NCI-H2227 (cell line): Measurements from ENCODE around the gene GAPT.
"Not testable (repeated sequence)": the region's sequence is repeated elsewhere in the genome, so short reads cannot be mapped to it uniquely, and the experiment has no call there.

ENCODE experiments used
- DNase-seq: peaks from one replicate; lab custom pipeline; 2025; ENCODE audit not compliant: unreplicated experiment; lab: John Stamatoyannopoulos, UW

The GAPT gene

DNA sequence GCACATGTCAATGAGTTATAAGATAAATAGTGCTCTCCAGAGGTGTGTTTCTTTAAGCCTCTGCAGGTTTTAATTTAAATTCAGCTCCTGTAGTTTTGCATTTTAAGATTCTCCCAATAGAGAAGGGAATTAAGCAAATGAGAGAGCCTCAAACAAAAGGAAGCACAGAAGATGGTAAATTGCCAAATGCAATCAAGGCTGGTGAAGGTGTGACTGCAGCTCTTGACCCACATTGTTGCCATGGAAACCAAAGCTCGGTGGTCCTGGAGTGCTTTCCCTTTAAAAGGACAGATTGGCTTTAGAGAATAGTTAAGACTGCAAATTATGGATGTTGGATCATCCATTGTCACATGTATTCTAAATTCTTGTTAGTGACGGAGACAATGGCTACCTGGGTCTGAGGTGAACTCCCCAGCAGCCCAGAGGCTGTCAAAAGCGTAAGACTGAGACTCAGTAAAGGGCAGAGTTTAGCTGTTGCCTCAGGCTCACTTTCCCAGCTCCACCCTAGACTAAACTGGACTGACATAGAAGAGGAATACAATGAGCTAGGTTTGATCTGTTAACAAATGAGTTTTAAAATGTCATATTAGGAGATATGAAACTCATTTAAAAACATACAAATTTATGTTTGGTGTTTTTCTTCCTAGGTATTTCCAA lies 12.3 kb downstream of the GAPT start:
- DNase-seq: peak; percentile 26

DNA sequence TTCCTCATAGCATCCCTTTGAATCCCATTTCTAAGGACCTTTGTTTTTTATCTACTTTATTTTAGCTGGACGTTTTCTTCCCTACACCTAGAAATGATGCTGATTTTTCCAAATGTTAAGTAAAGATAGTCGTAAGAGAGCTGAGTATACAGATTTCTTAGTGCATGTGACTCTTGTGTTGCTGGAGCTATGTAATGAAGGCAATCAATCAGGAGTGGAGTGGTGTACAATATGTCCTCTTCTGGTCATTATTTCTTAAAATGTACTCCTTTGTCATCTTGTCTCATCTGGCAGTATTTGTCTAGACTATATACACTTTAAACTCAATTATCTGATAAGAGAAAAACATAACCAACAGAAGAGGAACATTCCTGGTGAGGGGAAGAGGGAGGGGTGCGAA lies 13.5 kb downstream of the GAPT start:
- DNase-seq: no peak

- no peak for DNase-seq
These were observed 14.3 kb downstream of the GAPT start for GRCh38 chr5:58505502-58505901.

GRCh38 chr5:58505971-58506640 lies 14.9 kb downstream of the GAPT start:
- DNase-seq: no peak

DNA sequence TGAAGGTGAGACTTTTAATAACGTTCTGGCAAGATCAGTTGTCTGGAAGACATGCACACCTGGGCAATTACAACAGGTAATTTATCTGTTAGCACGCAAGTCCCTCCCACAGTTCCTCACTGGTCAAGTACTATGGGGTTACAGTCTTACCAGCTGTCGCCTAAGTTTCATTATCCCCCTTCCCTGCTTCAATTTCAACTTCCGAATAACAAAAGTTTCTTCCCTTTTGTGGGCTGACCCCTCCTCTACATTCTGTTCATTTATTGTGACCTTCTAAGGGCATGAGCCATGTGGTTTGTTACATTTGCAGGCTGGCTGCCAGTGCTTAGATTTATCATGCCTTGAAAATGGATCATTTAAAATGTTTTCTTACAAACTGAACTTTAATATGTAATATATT lies 16.5 kb downstream of the GAPT start:
- DNase-seq: no peak

GRCh38 chr5:58517198-58517597 lies 26.0 kb downstream of the GAPT start:
- DNase-seq: no peak

- DNase-seq: no peak
These were observed 32.7 kb downstream of the GAPT start for GRCh38 chr5:58523956-58524355.

GRCh38 chr5:58524571-58524970 lies 33.3 kb downstream of the GAPT start:
- DNase-seq: no peak

GRCh38 chr5:58530942-58531490 lies 39.8 kb downstream of the GAPT start:
- no peak for DNase-seq

DNA sequence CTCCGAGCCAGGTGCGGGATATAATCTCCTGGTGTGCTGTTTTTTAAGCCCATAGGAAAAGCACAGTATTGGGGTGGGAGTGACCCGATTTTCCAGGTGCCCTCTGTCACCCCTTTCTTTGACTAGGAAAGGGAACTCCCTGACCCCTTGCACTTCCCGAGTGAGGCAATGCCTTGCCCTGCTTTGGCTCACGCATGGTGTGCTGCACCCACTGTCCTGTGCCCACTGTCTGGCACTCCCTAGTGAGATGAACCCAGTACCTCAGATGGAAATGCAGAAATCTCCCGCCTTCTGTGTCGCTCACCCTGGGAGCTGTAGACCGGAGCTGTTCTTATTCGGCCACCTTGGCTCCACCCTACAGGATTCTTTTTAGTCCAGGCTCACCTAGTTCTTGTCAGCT lies 50.7 kb downstream of the GAPT start:
- not testable (repeated sequence) for DNase-seq

- peak; percentile 4 for DNase-seq
These were observed 51.5 kb downstream of the GAPT start for GRCh38 chr5:58542709-58543108.

- DNase-seq: no peak
These were observed 52.5 kb downstream of the GAPT start for GRCh38 chr5:58543723-58544122.

DNA sequence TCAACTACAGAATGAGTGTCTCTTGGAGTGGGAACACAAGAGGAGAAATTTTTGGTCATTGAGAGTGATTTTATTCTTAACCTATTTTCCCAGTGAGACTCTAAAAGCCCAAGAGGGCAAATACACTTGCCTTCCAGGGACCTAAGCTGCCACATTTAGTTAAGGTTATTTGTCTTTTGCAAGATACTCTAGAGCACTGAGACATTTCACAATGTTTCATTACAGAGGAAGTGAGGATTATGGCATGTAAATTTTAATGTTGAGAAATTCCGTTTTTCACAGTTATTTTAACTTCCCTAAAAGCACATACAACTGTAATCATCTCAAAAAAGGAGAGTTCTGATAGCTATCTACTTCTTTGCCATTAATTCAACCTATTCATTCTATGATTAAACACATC lies 53.0 kb downstream of the GAPT start:
- no peak for DNase-seq

- DNase-seq: no peak
These were observed 53.7 kb downstream of the GAPT start for GRCh38 chr5:58544926-58545325.

DNA sequence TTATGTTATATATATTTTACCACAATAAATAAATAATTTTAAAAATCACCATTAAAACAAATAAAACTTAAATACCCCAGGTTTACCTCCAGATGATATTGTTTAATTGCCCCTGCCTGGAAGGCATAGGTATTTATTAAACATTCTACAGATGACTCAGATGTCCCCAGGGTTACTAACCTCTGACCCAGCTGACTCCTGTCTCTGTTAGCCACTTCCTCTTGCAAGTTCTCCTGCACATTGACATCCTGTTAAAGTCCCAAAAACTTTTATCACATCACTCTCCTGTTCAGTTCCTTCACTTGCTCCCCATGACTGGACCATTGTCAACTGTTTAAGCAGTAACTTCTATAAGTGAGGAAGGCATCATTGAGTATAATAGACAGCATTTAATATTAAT lies 54.7 kb downstream of the GAPT start:
- DNase-seq: no peak
